Measurements from ENCODE around the gene BMP6. TPM values are rescaled to one million over a fixed set of nuclear protein-coding genes. Genes with fewer than 3 reads are reported as not detected.

BMP6 gene
- total and polyA plus RNA-seq, 2 donors (not counting 3 experiments of a cell fraction or from before 2014, with no cell fraction given) = 221 to 276 TPM

- BruUV-seq (replicated peaks) = no TSS peak
- no peak for DNase-seq (ENCODE audit: low read depth, low spot score)
Observed at GRCh38 chr6:7921632-7922092, 195.8 kb downstream of the BMP6 start.

More at GRCh38 chr6:7921632-7922092, 195.8 kb downstream of the BMP6 start:
- H3K79me2 ChIP-seq (ENCODE audit: control insufficient read depth, insufficient read depth, low read length) = no peaks in the 10 kb centered on the region
- dilution Hi-C loops (cut with MboI; ENCODE audit: extremely low pct_ligation_motif_present, low sequenced_read_pairs) (no loop called here), intact Hi-C loops (cut with micrococcal nuclease) (no loop called here)
- no peaks in the 10 kb centered on the region for H3K36me3 ChIP-seq (ENCODE audit: control insufficient read depth in 2 of 2, extremely low read depth in 1 of 2, insufficient read depth in 2 of 2, low read length in 2 of 2)
- no peak overlapping the region for H3K9ac ChIP-seq (replicated peaks; ENCODE audit: extremely low read depth, insufficient read depth, low read length)
- H4K20me1 ChIP-seq (replicated peaks; ENCODE audit: control insufficient read depth, extremely low read depth, insufficient read depth, low read length) = no peaks in the 10 kb centered on the region
- TF ChIP-seq CTCF (IDR thresholded peaks at IDR 0.05; ENCODE audit: extremely low read depth in 1 of 2, insufficient read depth in 1 of 2, low read depth in 1 of 2, low read length in 2 of 2) (no peak), POLR2A (IDR thresholded peaks at IDR 0.05; ENCODE audit: low read depth, low read length) (no peak), JUN (IDR thresholded peaks at IDR 0.05; ENCODE audit: borderline replicate concordance, insufficient read depth, insufficient read length, low read depth) (no peak), MYC (IDR thresholded peaks at IDR 0.05; ENCODE audit: low read depth, low read length) (no peak), FOS (IDR thresholded peaks at IDR 0.05; ENCODE audit: borderline replicate concordance, insufficient read depth, low read length) (no peak)
- TF ChIP-seq, protein P1, sequence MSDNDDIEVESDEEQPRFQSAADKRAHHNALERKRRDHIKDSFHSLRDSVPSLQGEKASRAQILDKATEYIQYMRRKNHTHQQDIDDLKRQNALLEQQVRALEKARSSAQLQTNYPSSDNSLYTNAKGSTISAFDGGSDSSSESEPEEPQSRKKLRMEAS (IDR thresholded peaks at IDR 0.05; ENCODE audit: insufficient read depth, insufficient read length) = no peak
- no peaks in the 10 kb centered on the region for H3K27me3 ChIP-seq (ENCODE audit: control insufficient read depth in 2 of 2, insufficient read depth in 2 of 2, low read length in 2 of 2)
- no peaks in the 10 kb centered on the region for H3K9me1 ChIP-seq (replicated peaks; ENCODE audit: control insufficient read depth, extremely low read depth, insufficient read depth, low read length)
- no peaks in the 10 kb centered on the region for H3K4me1 ChIP-seq (ENCODE audit: control insufficient read depth, extremely low read depth, insufficient read depth, low read length)
- no peak overlapping the region for H2AFZ ChIP-seq (ENCODE audit: low read depth, low read length)
- ChIA-PET CTCF (interaction anchor here (0.9 kb wide), 1 partner anchor 18 kb away, joined by 4 read pairs; no protein-coding TSS in a partner anchor), POLR2A (interaction anchor here (0.8 kb wide), 1 partner anchor 9 kb away, joined by 7 read pairs; no protein-coding TSS in a partner anchor)
- no peak overlapping the region for H3K4me3 ChIP-seq (replicated peaks in 1 of 3; ENCODE audit: insufficient read depth in 1 of 3, low read depth in 1 of 3, low read length in 3 of 3)
- no peaks in the 10 kb centered on the region for H3K9me3 ChIP-seq (replicated peaks; ENCODE audit: control insufficient read depth, insufficient read depth, low read length)
- no peak overlapping the region for H3K27ac ChIP-seq (ENCODE audit: insufficient read depth, low read depth, low read length)
- H3K4me2 ChIP-seq (ENCODE audit: insufficient read depth, low read length) = no peak overlapping the region
- FAIRE-seq = no peak

Measured in endothelial cell of umbilical vein (primary cell).